ENCODE data around the gene SPZ1. TPM values are rescaled to one million over a fixed set of nuclear protein-coding genes. Genes with fewer than 3 reads are reported as not detected.
"Not testable (repeated sequence)": the region's sequence is repeated elsewhere in the genome, so short reads cannot be mapped to it uniquely, and the experiment has no call there.

SPZ1 gene
- total RNA-seq, 1 donor from 2014 or later, result not detected

DNA sequence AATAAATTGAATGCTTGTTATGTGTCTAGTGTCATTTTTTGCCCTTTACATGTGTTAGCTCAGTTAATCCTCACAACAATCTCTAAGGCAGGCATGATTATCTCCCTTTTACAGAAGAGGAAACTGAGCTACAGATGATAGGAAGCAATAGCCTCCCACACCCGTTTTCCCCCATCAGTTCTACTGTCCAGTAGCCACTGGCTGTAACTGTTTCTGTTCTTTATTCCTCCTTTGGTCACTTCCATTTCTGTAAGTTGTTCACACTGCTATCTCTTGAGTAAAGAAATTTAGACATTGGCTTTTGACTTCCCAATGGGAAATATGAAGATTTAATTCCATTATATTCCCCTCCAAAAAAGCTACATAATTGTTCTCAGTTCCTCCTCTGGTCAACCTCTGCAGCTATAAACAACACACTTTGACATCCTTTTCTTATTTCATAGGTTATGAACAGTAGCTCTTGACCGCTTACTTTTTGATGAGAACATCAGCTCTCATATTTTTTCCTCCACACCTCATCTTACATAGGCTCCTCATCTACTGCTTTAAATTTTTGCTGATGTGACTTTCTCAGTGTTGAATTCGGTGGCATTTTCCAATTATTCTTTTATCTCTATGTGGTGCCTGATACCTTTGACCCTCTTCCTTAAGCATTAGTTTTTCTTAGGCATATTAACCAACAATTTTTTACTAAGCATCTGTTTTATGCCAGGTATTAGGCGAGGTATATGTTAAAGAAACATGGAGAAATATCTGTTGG lies 21.4 kb downstream of the SPZ1 start:
- no peak for DNase-seq

GRCh38 chr5:80343067-80343466 lies 23.3 kb downstream of the SPZ1 start:
- no peak for DNase-seq

DNA sequence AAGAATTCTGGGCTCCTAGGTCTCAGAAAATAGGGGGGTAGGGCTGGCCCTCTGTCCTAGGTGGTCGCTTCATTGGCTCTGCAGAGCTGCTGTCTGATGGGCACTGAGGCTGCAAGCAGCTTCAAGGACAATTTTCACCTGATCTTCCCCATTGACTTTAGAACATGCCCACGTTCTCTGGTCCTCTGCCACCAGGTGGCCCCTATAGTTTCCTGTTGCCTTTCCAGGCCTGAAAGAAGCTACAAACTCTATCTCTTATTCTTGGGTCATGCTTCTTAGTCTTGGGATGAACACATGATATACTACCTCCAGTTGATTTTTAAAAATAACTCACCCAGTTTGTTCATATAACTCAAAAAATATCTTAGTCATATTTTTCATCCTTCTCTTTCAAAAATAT lies 26.3 kb downstream of the SPZ1 start:
- no peak for DNase-seq

DNA sequence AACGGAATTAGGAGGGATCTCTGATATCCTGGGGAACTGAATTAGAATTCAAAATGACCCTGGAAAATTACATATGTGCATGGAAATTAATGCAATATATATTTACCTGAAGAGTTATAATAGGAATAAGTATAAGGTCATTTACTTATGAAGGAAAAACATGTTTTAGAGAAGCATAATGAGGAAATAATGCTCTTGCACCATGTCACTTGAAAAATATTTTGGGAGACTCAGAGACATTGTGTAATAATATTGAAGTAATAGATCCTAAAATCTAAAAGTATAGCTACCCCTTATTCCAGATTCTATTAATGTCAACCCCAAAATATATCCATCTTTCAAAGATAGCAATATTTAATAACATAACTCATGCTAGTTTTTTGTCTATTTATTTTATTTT lies 28.4 kb downstream of the SPZ1 start:
- no peak for DNase-seq

GRCh38 chr5:80351019-80351418 lies 31.2 kb downstream of the SPZ1 start:
- not testable (repeated sequence) for DNase-seq

DNA sequence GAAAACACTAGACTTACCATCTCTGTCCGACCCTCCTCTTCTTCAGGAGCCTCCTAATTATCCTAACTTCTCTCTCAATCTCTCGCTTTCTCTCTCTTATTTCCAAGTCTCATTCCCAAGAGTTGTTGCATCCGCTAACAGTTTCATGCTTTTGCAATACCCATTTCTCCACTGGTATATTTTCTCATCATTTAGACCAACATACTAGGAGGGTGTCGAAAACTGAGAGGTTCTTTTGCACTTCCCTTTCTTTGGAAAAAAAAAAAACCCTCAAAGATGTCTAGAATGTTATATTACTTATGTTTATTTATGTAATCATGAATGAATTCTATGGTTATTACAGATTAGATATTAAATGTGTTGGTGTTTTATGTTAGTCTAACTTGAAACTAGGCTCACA lies 35.9 kb downstream of the SPZ1 start:
- DNase-seq, result no peak

DNA sequence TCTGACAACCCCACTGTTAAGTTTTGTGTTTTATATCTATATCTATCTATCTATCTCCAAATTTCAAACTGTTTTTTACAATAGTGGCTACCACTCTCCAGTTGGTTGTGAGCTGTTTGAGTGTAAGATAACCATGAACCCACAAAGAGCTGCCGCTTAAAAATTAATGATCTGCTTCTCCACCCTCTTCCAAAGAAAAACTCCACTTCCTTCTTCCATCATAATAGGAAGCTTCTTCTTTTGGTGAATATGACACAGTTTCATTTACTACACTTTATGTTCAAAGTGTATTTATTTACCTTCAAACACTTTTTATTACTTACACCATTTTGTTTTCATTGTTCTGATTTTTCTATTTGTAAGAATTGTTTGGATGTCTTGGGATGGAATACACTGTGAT lies 37.9 kb downstream of the SPZ1 start:
- DNase-seq, result no peak

GRCh38 chr5:80360914-80361444 lies 41.2 kb downstream of the SPZ1 start:
- no peak for DNase-seq

- no peak for DNase-seq
Observed at GRCh38 chr5:80364892-80365291, 45.1 kb downstream of the SPZ1 start.

- DNase-seq, result no peak
Observed at GRCh38 chr5:80368661-80369480, 49.1 kb downstream of the SPZ1 start.

- no peak for DNase-seq
Observed at GRCh38 chr5:80369521-80369920, 49.7 kb downstream of the SPZ1 start.

DNA sequence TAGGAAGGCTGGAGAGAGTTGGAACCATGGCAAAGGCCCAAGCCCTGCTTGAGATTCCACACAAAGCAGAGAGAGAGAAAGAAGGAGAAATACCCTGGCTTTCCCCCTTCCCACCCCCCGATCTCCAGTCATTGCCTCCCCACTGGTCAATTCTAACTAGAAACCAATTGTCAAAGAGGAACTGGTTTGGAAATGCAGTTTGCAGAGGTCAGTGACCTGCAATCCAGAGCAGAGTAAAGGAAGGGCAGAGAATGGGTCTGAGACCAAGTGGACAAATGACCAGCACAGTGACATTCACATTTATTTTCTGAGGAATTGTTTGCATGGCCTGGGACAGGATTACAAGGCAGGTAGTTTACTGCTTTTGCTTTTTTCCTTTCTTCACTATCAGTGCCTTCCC lies 50.6 kb downstream of the SPZ1 start:
- no peak for DNase-seq

Small RNA genes within 50 kb of the gene (small RNA-seq; reads per million reads assigned to genes)
- gene AC026410.2, result not detected
- gene RF00322, result not detected
- gene RNU6-211P, result 3.0 reads per million, percentile 87 among the genes with 10 or more reads in this experiment

Other genes starting within 250 kb of the SPZ1 start
- gene SERINC5, start 64.0 kb upstream of the SPZ1 start, total RNA-seq, result 60.8 TPM
- 57.1 TPM for gene ZFYVE16, start 88.1 kb downstream of the SPZ1 start, total RNA-seq
- 39.8 TPM for gene FAM151B, start 168.1 kb downstream of the SPZ1 start, total RNA-seq